ENCODE results near the gene TRPM6.
"Not testable (repeated sequence)": the region's sequence is repeated elsewhere in the genome, so short reads cannot be mapped to it uniquely, and the experiment has no call there.

The TRPM6 gene

DNA sequence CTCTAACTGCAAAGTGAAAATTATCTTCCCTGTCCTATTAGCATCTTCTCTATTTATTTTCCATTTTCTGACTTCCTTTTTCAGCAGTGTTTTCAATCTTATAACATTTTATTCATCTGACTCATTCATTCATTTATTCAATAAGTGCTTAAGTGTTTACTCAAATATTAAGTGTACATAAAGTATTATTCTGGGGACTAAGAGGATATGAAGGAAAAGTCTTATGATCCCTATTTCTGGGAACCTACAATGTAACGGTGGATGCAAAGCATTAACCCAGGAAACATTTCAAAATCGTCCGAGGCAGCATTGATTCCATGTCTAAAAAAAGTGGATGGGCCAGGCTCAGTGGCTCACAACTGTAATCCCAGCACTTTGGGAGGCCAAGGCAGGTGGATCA, 19.4 kb upstream of the TRPM6 start:
- no peak for TF ChIP-seq CTCF (IDR thresholded peaks at IDR 0.05; ENCODE audit: low read depth, low read length)
- no peak overlapping the region for H3K4me3 ChIP-seq (ENCODE audit: low read depth, low read length)

GRCh38 chr9:74901001-74901400, 13.3 kb upstream of the TRPM6 start:
- no peak overlapping the region for H3K4me3 ChIP-seq (ENCODE audit: low read depth, low read length)
- TF ChIP-seq CTCF (IDR thresholded peaks at IDR 0.05; ENCODE audit: low read depth, low read length), result no peak

- not testable (repeated sequence) for H3K4me3 ChIP-seq (ENCODE audit: low read depth, low read length)
Observed at GRCh38 chr9:74888449-74888848, 728 bp upstream of the TRPM6 start.

- no peak overlapping the region; the same call in 1 of the 2 replicates for H3K4me3 ChIP-seq (ENCODE audit: low read depth, low read length)
- TF ChIP-seq CTCF (IDR thresholded peaks at IDR 0.05; ENCODE audit: low read depth, low read length), result no peak
Observed at GRCh38 chr9:74887981-74888370, 255 bp upstream of the TRPM6 start.

DNA sequence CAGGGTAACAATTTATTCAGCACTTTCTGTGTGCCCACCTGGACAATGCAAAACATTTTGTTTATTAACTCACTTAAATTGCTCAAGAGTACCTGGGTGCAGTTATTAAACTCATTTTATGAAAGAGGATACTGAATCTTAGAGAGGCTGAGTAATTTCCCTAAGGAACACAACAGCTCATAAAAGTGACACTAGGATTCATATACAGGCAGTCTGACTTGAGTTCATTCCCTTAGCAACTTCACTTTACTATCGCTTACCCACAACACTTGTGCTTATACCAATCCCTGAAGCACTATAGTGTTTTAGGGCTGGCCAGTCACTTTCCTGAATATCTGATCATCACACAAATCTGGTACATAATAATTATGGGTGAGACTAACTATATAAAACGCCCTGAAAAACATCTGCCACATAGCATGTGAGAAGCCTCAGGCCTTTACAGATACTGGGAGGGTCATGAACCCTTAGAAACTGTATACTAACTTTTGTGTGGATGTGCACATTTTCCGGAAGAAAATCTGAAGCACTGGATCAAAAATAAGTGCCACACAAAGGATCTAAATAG, 11.3 kb downstream of the TRPM6 start:
- no peak for TF ChIP-seq CTCF (IDR thresholded peaks at IDR 0.05; ENCODE audit: low read depth, low read length)
- H3K4me3 ChIP-seq (ENCODE audit: low read depth, low read length), result no peak overlapping the region

DNA sequence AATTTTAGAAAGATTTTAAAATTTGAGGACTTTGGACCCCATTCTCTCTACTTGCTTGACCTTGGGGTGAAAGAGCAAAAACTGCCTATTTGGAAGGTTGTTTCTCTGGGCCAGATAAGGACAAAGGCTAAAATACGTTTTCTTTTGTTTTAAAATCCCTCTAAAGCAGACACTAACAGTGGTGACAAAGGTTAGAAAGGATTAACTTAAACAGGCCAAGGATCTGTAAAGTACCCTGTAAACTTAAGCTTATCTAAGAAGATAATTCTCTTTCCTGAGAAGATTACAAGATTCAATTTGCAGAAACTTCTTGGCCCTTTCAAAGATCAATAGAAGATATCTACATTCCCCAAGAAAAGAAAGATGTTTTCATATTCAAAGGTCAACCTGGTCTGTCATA, 12.1 kb downstream of the TRPM6 start:
- H3K4me3 ChIP-seq (ENCODE audit: low read depth, low read length), result no peak overlapping the region
- no peak for TF ChIP-seq CTCF (IDR thresholded peaks at IDR 0.05; ENCODE audit: low read depth, low read length)

- H3K4me3 ChIP-seq (ENCODE audit: low read depth, low read length), result no peak overlapping the region
- TF ChIP-seq CTCF (IDR thresholded peaks at IDR 0.05; ENCODE audit: low read depth, low read length), result no peak
Observed at GRCh38 chr9:74874220-74874619, 13.5 kb downstream of the TRPM6 start.

DNA sequence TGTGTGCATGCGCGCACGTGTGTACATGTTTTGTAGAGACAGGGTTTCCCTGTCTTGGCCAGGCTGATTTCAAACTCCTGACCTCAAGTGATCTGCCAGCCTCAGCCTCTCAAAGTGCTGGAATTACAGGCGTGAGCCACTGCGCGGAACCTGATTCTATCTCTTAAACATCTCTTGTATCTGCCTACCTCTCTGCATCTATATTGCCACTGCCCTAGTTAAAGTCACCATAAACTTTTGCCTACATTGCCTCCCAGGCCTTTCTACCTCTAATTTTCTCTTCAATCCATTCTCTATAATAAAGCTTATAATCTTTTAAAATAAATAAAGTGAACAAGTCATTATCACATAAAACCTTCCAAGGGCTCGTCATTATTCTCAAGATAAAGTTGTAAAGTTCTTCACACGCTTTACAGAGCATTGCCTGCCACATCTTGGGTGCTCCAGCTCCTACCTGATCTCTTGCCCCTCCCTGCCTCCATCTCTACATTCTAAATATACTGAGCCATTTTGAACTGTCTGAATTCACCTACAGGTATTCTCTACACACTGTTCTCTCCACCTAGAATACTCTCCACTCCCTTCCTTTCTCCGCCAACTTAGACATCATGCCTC, 15.0 kb downstream of the TRPM6 start:
- no peak overlapping the region for H3K4me3 ChIP-seq (ENCODE audit: low read depth, low read length)
- TF ChIP-seq CTCF (IDR thresholded peaks at IDR 0.05; ENCODE audit: low read depth, low read length), result no peak
